OCI-LY1 (cell line): ENCODE data around the gene SLC26A11.

Experiments
- H2AFZ ChIP-seq: fragments of 200-600 bp; sonication (generic), shearing (Covaris generic); 2 replicates; pipeline ENCODE4 v1.6.0; 2014; ENCODE audit warnings: antibody characterized with exemption, mild to moderate bottlenecking, low read length
- H3F3A ChIP-seq: fragments of 200-600 bp; sonication (generic), shearing (Covaris generic); 2 replicates; pipeline ENCODE4 v1.6.0; 2014; ENCODE audit warnings: mild to moderate bottlenecking, antibody characterized with exemption, low read length, moderate library complexity; ENCODE audit not compliant: insufficient read depth
- H3K27ac ChIP-seq: fragments of 200-600 bp; sonication (generic); 2 replicates; pipeline ENCODE4 v1.5.1; 2014; ENCODE audit warnings: low read length, mixed run types, mild to moderate bottlenecking, low read depth; ENCODE audit not compliant: poor library complexity, severe bottlenecking
- H3K27me3 ChIP-seq: fragments of 200-600 bp; sonication (generic); 2 replicates; pipeline ENCODE4 v1.6.0; 2014; ENCODE audit warnings: antibody characterized with exemption, mild to moderate bottlenecking, low read length, moderate library complexity; ENCODE audit not compliant: insufficient read depth
- H3K36me3 ChIP-seq: fragments of 200-600 bp; sonication (generic); 2 replicates; pipeline ENCODE4 v1.6.1; 2014; ENCODE audit warnings: mild to moderate bottlenecking, antibody characterized with exemption, low read length, moderate library complexity, mixed read lengths; ENCODE audit not compliant: insufficient read depth
- H3K4me1 ChIP-seq: fragments of 200-600 bp; sonication (generic); 2 replicates; pipeline ENCODE4 v1.5.1; 2014; ENCODE audit warnings: mild to moderate bottlenecking, low read length, moderate library complexity; ENCODE audit not compliant: insufficient read depth, severe bottlenecking
- H3K4me2 ChIP-seq: fragments of 200-600 bp; sonication (generic), shearing (Covaris generic); 2 replicates; pipeline ENCODE4 v1.6.1; 2014; ENCODE audit warnings: low read length
- H3K4me3 ChIP-seq: fragments of 200-600 bp; sonication (generic); 2 replicates; pipeline ENCODE4 v1.5.1; 2014; ENCODE audit warnings: low read length, low read depth, mild to moderate bottlenecking, mixed read lengths; ENCODE audit not compliant: poor library complexity, severe bottlenecking
- H3K79me2 ChIP-seq: fragments of 200-600 bp; shearing (Covaris generic); 2 replicates; pipeline ENCODE4 v1.6.1; 2016; ENCODE audit warnings: mixed run types, low read length, mixed read lengths; ENCODE audit not compliant: insufficient read depth
- H3K9ac ChIP-seq: fragments of 200-600 bp; sonication (generic), shearing (Covaris generic); 2 replicates; pipeline ENCODE4 v1.6.1; 2014; ENCODE audit warnings: mild to moderate bottlenecking, low read length, mixed read lengths
- H3K9me2 ChIP-seq: fragments of 200-600 bp; sonication (generic), shearing (Covaris generic); 2 replicates; pipeline ENCODE4 v1.6.1; 2014; ENCODE audit warnings: low read depth, mild to moderate bottlenecking, low read length, mixed read lengths
- H3K9me3 ChIP-seq: fragments of 200-600 bp; shearing (Covaris generic); 2 replicates; pipeline ENCODE4 v1.6.1; 2014; ENCODE audit warnings: low read length, mixed read lengths
- H4K20me1 ChIP-seq: fragments of 200-600 bp; sonication (generic), shearing (Covaris generic); 2 replicates; pipeline ENCODE4 v1.6.0; 2016; ENCODE audit warnings: mild to moderate bottlenecking, low read length; ENCODE audit not compliant: insufficient read depth
- CTCF ChIP-seq: fragments of 200-600 bp; sonication (generic), shearing (Covaris generic); IDR thresholded peaks from 2 replicates; pipeline ENCODE4 v1.5.1; 2017; ENCODE audit warnings: mild to moderate bottlenecking, antibody characterized with exemption, low read length, moderate library complexity, mixed read lengths
- EZH2 ChIP-seq: fragments of 200-600 bp; sonication (generic), shearing (Covaris generic); IDR thresholded peaks from 2 replicates; pipeline ENCODE4 v1.8.0; 2017; ENCODE audit warnings: borderline replicate concordance, mixed run types, mild to moderate bottlenecking, antibody characterized with exemption, low read length, moderate library complexity, mixed read lengths

SLC26A11 gene

GRCh38 chr17:80223838-80224497, 3.7 kb downstream of the SLC26A11 start:
- Histone ChIP-seq H4K20me1 (no peaks in the 10 kb centered on the region), H2AFZ (no peak overlapping the region), H3K9me3 (no peaks in the 10 kb centered on the region), H3K4me1 (peaks cover 15% of the 10 kb centered on the region), H3K4me3 (no peak overlapping the region), H3K4me2 (no peak overlapping the region), H3K36me3 (no peaks in the 10 kb centered on the region), H3K27me3 (peaks cover 18% of the 10 kb centered on the region), H3F3A (no peaks in the 10 kb centered on the region; the same call in 1 of the 2 replicates), H3K9ac (no peak overlapping the region), H3K27ac (no peak overlapping the region), H3K9me2 (no peaks in the 10 kb centered on the region), H3K79me2 (no peaks in the 10 kb centered on the region)
- TF ChIP-seq EZH2 (no peak), CTCF (no peak)

GRCh38 chr17:80224683-80225082, 4.5 kb downstream of the SLC26A11 start:
- Histone ChIP-seq H3K27ac (no peak overlapping the region), H3K79me2 (no peaks in the 10 kb centered on the region), H3K36me3 (no peaks in the 10 kb centered on the region), H3K4me2 (no peak overlapping the region), H3K9me3 (no peaks in the 10 kb centered on the region), H2AFZ (no peak overlapping the region), H4K20me1 (no peaks in the 10 kb centered on the region), H3K9ac (no peak overlapping the region), H3K4me3 (no peak overlapping the region), H3K9me2 (no peaks in the 10 kb centered on the region), H3K27me3 (peaks cover 18% of the 10 kb centered on the region), H3F3A (no peaks in the 10 kb centered on the region), H3K4me1 (peaks cover 8% of the 10 kb centered on the region)
- no peak for TF ChIP-seq CTCF
- no peak for TF ChIP-seq EZH2

GRCh38 chr17:80225230-80225629, 5.0 kb downstream of the SLC26A11 start:
- no peaks in the 10 kb centered on the region for H3K9me2 ChIP-seq
- H3K4me3 ChIP-seq, result no peak overlapping the region
- no peak overlapping the region for H3K9ac ChIP-seq
- H3K27me3 ChIP-seq, result peaks cover 18% of the 10 kb centered on the region
- H4K20me1 ChIP-seq, result no peaks in the 10 kb centered on the region
- no peak overlapping the region for H2AFZ ChIP-seq
- H3K36me3 ChIP-seq, result no peaks in the 10 kb centered on the region
- no peaks in the 10 kb centered on the region for H3K9me3 ChIP-seq
- TF ChIP-seq EZH2 (no peak), CTCF (no peak)
- peaks cover 4% of the 10 kb centered on the region for H3K4me1 ChIP-seq
- no peaks in the 10 kb centered on the region for H3K79me2 ChIP-seq
- no peak overlapping the region for H3K4me2 ChIP-seq
- no peak overlapping the region for H3K27ac ChIP-seq
- H3F3A ChIP-seq, result no peaks in the 10 kb centered on the region
